Endothelial cell (in vitro differentiated cells): ENCODE measurements around the gene ANO4. TPM values are rescaled to one million over a fixed set of nuclear protein-coding genes. Genes with fewer than 3 reads are reported as not detected.

Experiments used
- DNase-seq: peaks from one replicate; pipeline ENCODE4 v3.0.0; 2021; ENCODE audit warnings: low spot score
- H3K27ac Mint-ChIP-seq: one replicate; pipeline ENCODE4 v1.8.0; 2021; ENCODE audit warnings: mixed read lengths, inconsistent platforms; ENCODE audit not compliant: unreplicated experiment
- H3K27me3 Mint-ChIP-seq: one replicate; pipeline ENCODE4 v1.8.0; 2021; ENCODE audit warnings: mild to moderate bottlenecking, moderate library complexity, mixed read lengths, inconsistent platforms; ENCODE audit not compliant: unreplicated experiment
- H3K36me3 Mint-ChIP-seq: one replicate; pipeline ENCODE4 v1.8.0; 2021; ENCODE audit warnings: mild to moderate bottlenecking, low read depth, mixed read lengths, inconsistent platforms; ENCODE audit not compliant: unreplicated experiment
- H3K4me1 Mint-ChIP-seq: one replicate; pipeline ENCODE4 v1.8.0; 2021; ENCODE audit warnings: mild to moderate bottlenecking, mixed read lengths, inconsistent platforms; ENCODE audit not compliant: unreplicated experiment
- H3K4me3 Mint-ChIP-seq: one replicate; pipeline ENCODE4 v1.8.0; 2021; ENCODE audit warnings: mild to moderate bottlenecking, mixed read lengths, inconsistent platforms; ENCODE audit not compliant: unreplicated experiment
- H3K9me3 Mint-ChIP-seq: one replicate; pipeline ENCODE4 v1.8.0; 2021; ENCODE audit warnings: mixed read lengths, inconsistent platforms; ENCODE audit not compliant: unreplicated experiment
- total RNA-seq: library from RNA; stranded (reverse); fragmentation: NEBNext Ultra II Directional; extraction: Animal tissue kit (Norgen Biotek cat#: 25700); gene quantifications from one replicate; pipeline ENCODE4 v1.2.1, GENCODE V29; 2021; ENCODE audit not compliant: unreplicated experiment
- TF ChIP-seq, protein P1 (sequence below): fragments of 200-600 bp; sonication (generic); IDR thresholded peaks from one replicate; pipeline ENCODE4 v1.5.0; 2021; ENCODE audit warnings: antibody characterized with exemption; ENCODE audit not compliant: unreplicated experiment

Gene ANO4
- total RNA-seq, 1 donor from 2014 or later, result 1.1 TPM

DNA sequence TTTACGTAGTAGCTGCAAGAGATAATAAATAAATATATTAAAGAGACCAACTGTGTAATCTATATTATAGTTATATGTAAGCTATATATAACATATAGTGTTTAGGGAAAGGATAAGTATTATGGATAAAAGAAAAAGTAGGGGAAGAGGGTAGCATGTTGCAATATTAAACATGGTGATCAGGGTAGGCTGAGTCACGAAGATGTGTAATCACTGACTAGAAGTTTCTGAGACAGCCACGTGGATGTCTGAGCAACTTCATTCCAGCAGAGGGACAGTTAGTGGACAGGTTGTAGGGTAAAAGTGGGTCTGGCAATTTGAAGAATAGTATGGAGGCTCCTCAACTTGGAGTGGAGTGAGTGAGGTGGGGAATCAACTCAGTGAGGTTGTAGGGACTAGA lies 109.7 kb downstream of the ANO4 start:
- DNase-seq, result no peak
- H3K4me1 Mint-ChIP-seq, result no peaks in the 10 kb centered on the region
- TF ChIP-seq, protein P1, sequence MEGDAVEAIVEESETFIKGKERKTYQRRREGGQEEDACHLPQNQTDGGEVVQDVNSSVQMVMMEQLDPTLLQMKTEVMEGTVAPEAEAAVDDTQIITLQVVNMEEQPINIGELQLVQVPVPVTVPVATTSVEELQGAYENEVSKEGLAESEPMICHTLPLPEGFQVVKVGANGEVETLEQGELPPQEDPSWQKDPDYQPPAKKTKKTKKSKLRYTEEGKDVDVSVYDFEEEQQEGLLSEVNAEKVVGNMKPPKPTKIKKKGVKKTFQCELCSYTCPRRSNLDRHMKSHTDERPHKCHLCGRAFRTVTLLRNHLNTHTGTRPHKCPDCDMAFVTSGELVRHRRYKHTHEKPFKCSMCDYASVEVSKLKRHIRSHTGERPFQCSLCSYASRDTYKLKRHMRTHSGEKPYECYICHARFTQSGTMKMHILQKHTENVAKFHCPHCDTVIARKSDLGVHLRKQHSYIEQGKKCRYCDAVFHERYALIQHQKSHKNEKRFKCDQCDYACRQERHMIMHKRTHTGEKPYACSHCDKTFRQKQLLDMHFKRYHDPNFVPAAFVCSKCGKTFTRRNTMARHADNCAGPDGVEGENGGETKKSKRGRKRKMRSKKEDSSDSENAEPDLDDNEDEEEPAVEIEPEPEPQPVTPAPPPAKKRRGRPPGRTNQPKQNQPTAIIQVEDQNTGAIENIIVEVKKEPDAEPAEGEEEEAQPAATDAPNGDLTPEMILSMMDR, result no peak
- H3K27ac Mint-ChIP-seq, result no peak overlapping the region
- H3K4me3 Mint-ChIP-seq, result no peak overlapping the region
- H3K9me3 Mint-ChIP-seq, result no peaks in the 10 kb centered on the region
- H3K27me3 Mint-ChIP-seq, result no peaks in the 10 kb centered on the region
- no peaks in the 10 kb centered on the region for H3K36me3 Mint-ChIP-seq

DNA sequence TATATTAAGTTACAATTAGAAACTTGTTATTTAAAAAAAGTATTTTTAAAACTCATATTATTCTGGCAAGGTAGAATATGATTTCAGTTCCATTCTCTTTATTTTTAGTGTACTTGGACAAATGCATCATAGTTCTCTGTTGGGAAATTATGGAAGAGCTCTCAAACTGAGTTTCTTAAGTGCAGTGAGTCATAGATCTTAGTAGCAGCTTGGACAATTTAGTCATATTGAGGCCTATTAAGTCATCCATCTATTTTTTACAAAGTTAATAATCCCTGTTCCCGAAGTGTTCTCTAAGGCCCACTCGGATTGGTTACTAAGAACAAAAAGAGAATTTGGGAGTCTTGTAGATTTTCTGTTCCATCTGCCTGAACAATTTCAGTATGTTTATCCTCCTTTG lies 113.9 kb downstream of the ANO4 start:
- TF ChIP-seq, protein P1, result no peak
- Mint-ChIP-seq H3K4me1 (no peaks in the 10 kb centered on the region), H3K36me3 (no peaks in the 10 kb centered on the region), H3K27ac (no peak overlapping the region), H3K4me3 (no peak overlapping the region), H3K9me3 (no peaks in the 10 kb centered on the region), H3K27me3 (no peaks in the 10 kb centered on the region)
- no peak for DNase-seq

DNA sequence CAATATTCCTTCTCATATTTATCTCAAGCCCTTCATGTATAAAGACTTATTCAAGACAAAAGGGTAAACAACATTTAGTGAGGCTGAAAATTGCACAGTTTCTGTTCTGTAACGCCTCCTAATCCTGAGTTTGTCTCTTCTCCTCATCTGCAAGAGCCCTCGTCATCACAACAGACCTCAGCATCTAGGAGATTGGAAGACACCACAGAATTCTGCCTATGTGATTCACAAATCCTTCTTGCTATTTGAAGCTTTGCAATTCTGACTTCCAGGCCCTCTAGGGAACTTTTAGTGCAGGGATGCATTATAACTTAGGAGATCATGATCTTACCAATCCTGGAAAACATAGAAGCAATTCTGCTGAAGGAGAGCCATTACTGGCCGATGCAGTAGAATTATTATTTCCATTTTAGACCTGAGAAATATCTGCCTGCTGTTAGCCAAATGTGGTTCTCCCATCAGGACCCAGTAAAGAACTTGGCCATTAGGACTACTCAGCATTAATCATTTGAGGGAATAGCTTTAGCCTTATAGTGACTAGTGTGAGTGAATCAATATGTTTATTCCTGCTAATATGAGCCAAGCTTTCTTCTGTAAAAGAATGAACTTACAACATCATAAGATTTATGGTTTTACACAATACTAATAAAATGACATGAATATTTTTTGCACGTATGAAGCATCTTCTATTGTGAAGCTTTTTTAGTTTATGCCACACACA lies 119.5 kb downstream of the ANO4 start:
- Mint-ChIP-seq H3K4me1 (no peaks in the 10 kb centered on the region), H3K27ac (no peak overlapping the region), H3K27me3 (no peaks in the 10 kb centered on the region), H3K9me3 (no peaks in the 10 kb centered on the region), H3K4me3 (no peak overlapping the region), H3K36me3 (no peaks in the 10 kb centered on the region)
- TF ChIP-seq, protein P1, result no peak
- DNase-seq, result no peak

DNA sequence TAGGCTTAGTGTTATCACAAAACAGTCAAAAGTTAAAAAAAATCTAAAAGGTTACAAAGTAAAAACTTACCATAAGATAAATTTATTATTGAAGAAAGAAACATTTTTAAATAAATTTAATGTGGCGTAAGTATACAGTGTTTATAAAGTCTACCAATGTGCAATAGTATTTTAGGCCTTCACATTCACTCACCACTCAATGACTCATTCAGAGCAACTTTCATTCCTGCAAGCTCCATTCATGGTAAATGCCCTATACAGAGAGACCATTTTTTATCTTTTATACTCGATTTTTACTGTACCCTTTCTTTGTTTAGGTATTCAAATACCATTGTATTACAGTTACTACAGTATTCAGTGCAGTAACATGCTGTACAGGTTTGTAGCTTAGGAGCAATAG lies 124.5 kb downstream of the ANO4 start:
- Mint-ChIP-seq H3K9me3 (no peaks in the 10 kb centered on the region), H3K4me1 (no peaks in the 10 kb centered on the region), H3K27ac (no peak overlapping the region), H3K36me3 (no peaks in the 10 kb centered on the region), H3K27me3 (no peaks in the 10 kb centered on the region), H3K4me3 (no peak overlapping the region)
- TF ChIP-seq, protein P1, result no peak
- DNase-seq, result no peak

DNA sequence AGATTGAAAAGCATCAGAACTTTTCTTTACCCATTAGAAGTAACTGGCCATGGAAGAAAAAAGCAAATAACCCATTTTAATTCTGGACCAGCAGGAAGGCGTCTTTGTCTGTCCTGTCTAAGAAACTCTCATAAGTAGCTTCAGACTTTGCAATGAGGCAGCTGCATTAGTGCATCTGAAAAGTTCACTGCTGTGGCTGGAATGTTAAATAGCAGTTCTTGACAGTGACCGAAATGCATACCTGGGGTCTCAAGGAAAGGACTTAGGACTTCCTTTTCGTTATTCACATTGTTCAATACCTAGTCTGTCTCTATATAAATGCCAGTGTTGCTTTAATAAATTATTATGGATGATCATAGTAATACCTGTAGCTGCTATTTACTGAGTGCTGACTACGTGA lies 125.9 kb downstream of the ANO4 start:
- no peaks in the 10 kb centered on the region for H3K9me3 Mint-ChIP-seq
- TF ChIP-seq, protein P1, result no peak
- no peaks in the 10 kb centered on the region for H3K27me3 Mint-ChIP-seq
- no peak overlapping the region for H3K27ac Mint-ChIP-seq
- no peaks in the 10 kb centered on the region for H3K4me1 Mint-ChIP-seq
- H3K36me3 Mint-ChIP-seq, result no peaks in the 10 kb centered on the region
- no peak for DNase-seq
- no peak overlapping the region for H3K4me3 Mint-ChIP-seq
